Ascending aorta (tissue), 2 donors: ENCODE results near the gene ANKRD23. TPM values are rescaled to one million over a fixed set of nuclear protein-coding genes. Genes with fewer than 3 reads are reported as not detected.
"Not testable (repeated sequence)": the region's sequence is repeated elsewhere in the genome, so short reads cannot be mapped to it uniquely, and the experiment has no call there.

Experiments used
- DNase-seq, 2 donors: peaks; one replicate each; pipeline ENCODE4 v3.0.0-alpha.2; 2019; ENCODE audit warnings: low spot score in 2 of 2
- H3K27ac ChIP-seq, 2 donors: fragments of 200-600 bp; sonication (generic); one replicate each; pipeline ENCODE4 v1.5.1; 2016 to 2017; ENCODE audit warnings: mild to moderate bottlenecking in 1 of 2
- H3K27me3 ChIP-seq: fragments of 200-600 bp; sonication (generic); one replicate; pipeline ENCODE4 v1.5.1; 2017
- H3K36me3 ChIP-seq, 2 donors: fragments of 200-600 bp; sonication (generic); one replicate each; pipeline ENCODE4 v1.5.1; 2016
- H3K4me1 ChIP-seq, 2 donors: fragments of 200-600 bp; sonication (generic); one replicate each; pipeline ENCODE4 v1.5.1; 2016 to 2017; ENCODE audit warnings: mild to moderate bottlenecking in 1 of 2
- H3K4me3 ChIP-seq, 2 donors: fragments of 200-600 bp; sonication (generic); one replicate each; pipeline ENCODE4 v1.5.1; 2016 to 2017; ENCODE audit warnings: mild to moderate bottlenecking in 1 of 2
- H3K9me3 ChIP-seq, 2 donors: fragments of 200-600 bp; sonication (generic); one replicate each; pipeline ENCODE4 v1.5.1; 2016
- CTCF ChIP-seq, 3 experiments: fragments of 200-600 bp in 2 of 3; fragments of 450-650 bp in 1 of 3; sonication (generic) in 2 of 3; IDR thresholded peaks; one replicate each; pipeline ENCODE4 v1.5.1; 2016 to 2019; ENCODE audit warnings: antibody characterized with exemption in 3 of 3, mild to moderate bottlenecking in 1 of 3, moderate library complexity in 1 of 3
- intact Hi-C: fragments of 100-400 bp; cut with DNase I; formaldehyde crosslinking; loops from one replicate; pipeline ENCODE4 v1.15.1; 2023
- total RNA-seq: library from RNA; depleted of rRNA; stranded (reverse); fragments of >200 nt; gene quantifications from one replicate; pipeline ENCODE4 v1.1.0, GENCODE V29; 2016

ANKRD23 gene
- total RNA-seq, 1 donor from 2014 or later = 4.0 TPM

DNA sequence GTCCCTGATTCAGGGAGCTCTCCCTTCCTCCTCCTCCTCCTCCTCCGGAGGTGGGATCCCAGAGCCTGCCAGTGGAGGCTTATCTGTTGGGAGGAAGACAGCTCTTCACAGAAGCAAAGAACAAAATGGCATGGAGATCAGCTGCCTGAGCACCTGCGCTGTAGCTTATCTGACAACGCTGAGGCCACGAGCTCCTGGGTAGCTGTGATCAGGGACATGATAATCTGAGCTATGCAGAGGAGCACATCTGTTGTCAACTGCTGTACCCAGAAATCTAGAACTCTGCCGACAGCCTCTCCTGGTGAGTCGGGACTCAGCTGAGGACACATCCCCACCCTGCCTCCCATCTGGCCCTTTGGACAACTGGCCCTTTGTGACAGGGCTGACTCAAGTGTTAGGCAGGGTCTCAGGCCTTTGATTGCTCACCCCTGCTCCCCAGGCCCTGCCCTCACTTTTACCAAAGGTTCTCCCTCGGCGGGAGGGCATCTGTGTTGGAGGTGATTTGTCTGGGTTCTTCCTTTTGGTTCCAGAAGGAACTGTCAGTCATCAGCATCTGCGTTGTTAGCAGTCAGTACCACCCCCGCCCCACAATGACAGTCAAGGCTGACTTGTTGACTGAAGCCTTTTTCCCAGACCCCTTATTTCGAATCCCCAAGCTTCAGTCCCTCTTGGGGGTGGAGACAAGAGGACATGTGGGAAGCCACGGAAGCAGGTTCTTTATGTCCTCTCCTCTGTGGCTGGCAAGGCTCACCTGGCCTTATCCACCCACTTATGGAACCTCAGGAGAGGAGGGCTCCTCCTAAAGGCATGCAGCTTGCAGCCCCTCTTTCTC, 33.7 kb downstream of the ANKRD23 start:
- Histone ChIP-seq H3K4me3 (no peak overlapping the region), H3K4me1 (peaks cover 0 to 5% of the 10 kb centered on the region in 2 donors), H3K27me3 (no peaks in the 10 kb centered on the region), H3K27ac (no peak overlapping the region), H3K36me3 (peaks cover 6 to 24% of the 10 kb centered on the region in 2 donors), H3K9me3 (no peaks in the 10 kb centered on the region)
- intact Hi-C loops = loop anchor here (10.0 kb wide), 1 partner anchor 545 kb away; the partner anchor contains the start of genes CIAO1 and TMEM127
- TF ChIP-seq CTCF (IDR thresholded peaks at IDR 0.05) = no peak
- DNase-seq = no peak

GRCh38 chr2:96809216-96809882, 34.5 kb downstream of the ANKRD23 start:
- intact Hi-C loops = no loop called here
- Histone ChIP-seq H3K27ac (no peak overlapping the region), H3K27me3 (no peaks in the 10 kb centered on the region), H3K9me3 (no peaks in the 10 kb centered on the region), H3K4me3 (no peak overlapping the region), H3K36me3 (peaks cover 6 to 24% of the 10 kb centered on the region in 2 donors), H3K4me1 (peaks cover 0 to 3% of the 10 kb centered on the region in 2 donors)
- no peak for TF ChIP-seq CTCF (IDR thresholded peaks at IDR 0.05)
- no peak for DNase-seq

DNA sequence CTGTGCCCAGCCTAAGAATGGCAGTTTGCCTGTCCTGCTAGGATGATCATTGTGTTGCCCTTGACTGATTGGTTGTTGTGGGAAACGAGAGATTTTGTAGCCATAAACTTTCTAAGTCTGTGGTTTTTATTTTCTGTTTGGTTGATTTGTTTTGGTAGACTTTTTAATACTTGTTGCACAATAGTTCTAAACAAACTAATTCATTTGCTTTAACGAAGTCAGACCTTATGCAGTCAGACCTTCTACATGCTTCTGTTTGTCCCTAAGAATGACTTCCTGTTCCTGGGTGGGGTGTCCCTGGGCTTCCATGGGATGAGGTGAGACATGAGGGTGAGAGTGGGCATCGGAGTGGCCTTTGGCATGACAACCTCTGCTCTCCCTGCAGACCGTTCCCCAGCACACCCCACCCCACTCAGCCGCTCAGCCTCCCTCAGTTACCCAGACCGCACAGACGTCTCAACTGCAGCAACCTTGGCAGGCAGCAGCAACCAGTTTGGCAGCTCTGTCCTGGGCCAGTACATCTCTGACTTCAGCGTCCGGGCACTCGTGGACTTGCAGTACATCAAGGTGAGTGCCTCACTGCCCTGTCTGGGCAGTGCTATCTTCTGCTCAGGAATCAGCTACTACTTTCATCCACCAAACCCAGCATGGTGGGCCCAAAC, 35.5 kb downstream of the ANKRD23 start:
- H3K27ac ChIP-seq = no peak overlapping the region
- no peak overlapping the region for H3K4me3 ChIP-seq
- TF ChIP-seq CTCF (IDR thresholded peaks at IDR 0.05) = no peak
- DNase-seq = no peak
- no peaks in the 10 kb centered on the region for H3K9me3 ChIP-seq
- peaks cover 6 to 24% of the 10 kb centered on the region in 2 donors for H3K36me3 ChIP-seq
- no peaks in the 10 kb centered on the region for H3K27me3 ChIP-seq
- peaks cover 0 to 3% of the 10 kb centered on the region in 2 donors for H3K4me1 ChIP-seq
- intact Hi-C loops = no loop called here

- TF ChIP-seq CTCF (IDR thresholded peaks at IDR 0.05) = no peak
- DNase-seq = no peak
- H3K4me3 ChIP-seq = no peak overlapping the region
- intact Hi-C loops = no loop called here
- H3K9me3 ChIP-seq = no peaks in the 10 kb centered on the region
- H3K4me1 ChIP-seq = peaks cover 0 to 1% of the 10 kb centered on the region in 2 donors
- no peak overlapping the region for H3K27ac ChIP-seq
- no peaks in the 10 kb centered on the region for H3K27me3 ChIP-seq
- H3K36me3 ChIP-seq = peaks cover 10 to 27% of the 10 kb centered on the region in 2 donors
These were observed 36.7 kb downstream of the ANKRD23 start for GRCh38 chr2:96807127-96807471.

- no peaks in the 10 kb centered on the region for H3K4me1 ChIP-seq
- no peaks in the 10 kb centered on the region for H3K27me3 ChIP-seq
- no peak for TF ChIP-seq CTCF (IDR thresholded peaks at IDR 0.05)
- H3K9me3 ChIP-seq = no peaks in the 10 kb centered on the region
- no peak overlapping the region for H3K27ac ChIP-seq
- H3K4me3 ChIP-seq = no peak overlapping the region
- DNase-seq = no peak
- intact Hi-C loops = no loop called here
- peaks cover 10 to 32% of the 10 kb centered on the region in 2 donors for H3K36me3 ChIP-seq
These were observed 37.2 kb downstream of the ANKRD23 start for GRCh38 chr2:96806468-96807126.

DNA sequence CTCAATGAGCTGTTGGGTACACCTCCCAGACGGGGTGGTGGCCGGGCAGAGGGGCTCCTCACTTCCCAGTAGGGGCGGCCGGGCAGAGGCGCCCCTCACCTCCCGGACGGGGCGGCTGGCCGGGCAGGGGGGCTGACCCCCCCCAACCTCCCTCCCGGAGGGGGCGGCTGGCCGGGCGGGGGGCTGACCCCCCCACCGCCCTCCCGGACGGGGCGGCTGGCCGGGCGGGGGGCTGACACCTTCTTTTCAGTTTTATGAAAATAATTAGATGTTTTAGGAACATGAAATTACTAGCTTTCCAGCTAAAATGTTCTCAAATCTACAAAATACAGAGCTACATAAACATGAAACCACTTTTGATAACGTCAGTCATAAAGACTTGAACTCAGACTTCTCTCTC, 37.9 kb downstream of the ANKRD23 start:
- H3K27ac ChIP-seq, H3K4me1 ChIP-seq, H3K4me3 ChIP-seq, H3K9me3 ChIP-seq, DNase-seq, H3K27me3 ChIP-seq, intact Hi-C loops: not testable (repeated sequence)
- peaks cover 10 to 33% of the 10 kb centered on the region in 2 donors for H3K36me3 ChIP-seq
